B cell (primary cell): ENCODE data around the gene ADAMTS2. TPM values are rescaled to one million over a fixed set of nuclear protein-coding genes. Genes with fewer than 3 reads are reported as not detected.

ENCODE experiments used
- ATAC-seq: fragments of 200-7000 bp; cut with Tn5 transposase; one replicate; pipeline ENCODE4 v1.10.0; 2021; ENCODE audit warnings: low read depth, mild to moderate bottlenecking, moderate number of reproducible peaks, moderate library complexity
- CTCF ChIA-PET: fragments of 350-600 bp; sonication (Branson Sonifier 250); formaldehyde crosslinking; loops from one replicate; lab custom pipeline; 2021; ENCODE audit warnings: antibody characterized with exemption, inconsistent platforms; lab: Charles Lee
- POLR2A ChIA-PET: fragments of 350-600 bp; sonication (Branson Sonifier 250); formaldehyde crosslinking; loops from one replicate; lab custom pipeline; 2021; ENCODE audit warnings: antibody characterized with exemption; lab: Charles Lee
- DNase-seq: peaks from one replicate; pipeline ENCODE4 v3.0.0; 2013
- H2AFZ ChIP-seq: 2 replicates; pipeline ENCODE4 v1.6.1; 2012; ENCODE audit warnings: mild to moderate bottlenecking, low read depth, low read length; ENCODE audit not compliant: insufficient read depth, poor library complexity, severe bottlenecking
- H3K27ac ChIP-seq, 2 donors: 1 replicate in 1 of 2; 2 replicates in 1 of 2; pipeline ENCODE4 v1.5.1; 2012 to 2013; ENCODE audit warnings: low read length in 2 of 2, mild to moderate bottlenecking in 2 of 2, moderate library complexity in 1 of 2
- H3K27me3 ChIP-seq, 4 experiments: fragments of 200-600 bp in 1 of 4; sonication (generic) in 1 of 4; replicated peaks in 1 of 4; 1 replicate in 2 of 4; 2 replicates in 2 of 4; pipeline versions ENCODE4 v1.6.1 to v1.7.0; 2013 to 2016; ENCODE audit warnings: low read length in 3 of 4, mild to moderate bottlenecking in 2 of 4, mixed read lengths in 1 of 4, moderate library complexity in 1 of 4; ENCODE audit not compliant: insufficient read depth in 4 of 4, control insufficient read depth in 3 of 4; ENCODE audit errors: control extremely low read depth in 1 of 4
- H3K36me3 ChIP-seq, 2 experiments: replicated peaks in 1 of 2; 1 replicate in 1 of 2; 2 replicates in 1 of 2; pipeline versions ENCODE4 v1.6.1 to v1.7.1; 2013; ENCODE audit warnings: low read length in 1 of 2; ENCODE audit not compliant: insufficient read depth in 2 of 2, control insufficient read depth in 1 of 2; ENCODE audit errors: control extremely low read depth in 1 of 2, extremely low read depth in 1 of 2
- H3K4me1 ChIP-seq, 2 donors: fragments of 200-600 bp in 1 of 2; sonication (generic) in 1 of 2; 1 replicate in 1 of 2; 2 replicates in 1 of 2; pipeline versions ENCODE4 v1.5.1 to v1.6.1; 2013 to 2017; ENCODE audit warnings: low read length in 2 of 2; ENCODE audit not compliant: control insufficient read depth in 2 of 2, insufficient read depth in 2 of 2
- H3K4me2 ChIP-seq: replicated peaks from 2 replicates; pipeline ENCODE3; 2012; ENCODE audit warnings: mild to moderate bottlenecking, low read depth, low read length; ENCODE audit not compliant: poor library complexity, severe bottlenecking
- H3K4me3 ChIP-seq, 5 experiments: fragments of 200-600 bp in 1 of 5; sonication (generic) in 1 of 5; 1 replicate in 3 of 5; 2 replicates in 2 of 5; pipeline versions ENCODE4 v1.5.1 to v1.7.0; 2011 to 2016; ENCODE audit warnings: low read length in 4 of 5, mild to moderate bottlenecking in 4 of 5, low read depth in 2 of 5, control low read depth in 1 of 5, moderate library complexity in 1 of 5; ENCODE audit not compliant: insufficient read depth in 1 of 5; ENCODE audit errors: control extremely low read depth in 1 of 5, extremely low read depth in 1 of 5
- H3K79me2 ChIP-seq: fragments of 200-600 bp; sonication (generic); one replicate; pipeline ENCODE4 v1.6.0; 2016; ENCODE audit warnings: low read length; ENCODE audit not compliant: control insufficient read depth, insufficient read depth
- H3K9ac ChIP-seq: fragments of 200-600 bp; sonication (generic); 2 replicates; pipeline ENCODE4 v1.6.1; 2017; ENCODE audit warnings: mild to moderate bottlenecking, low read length, moderate library complexity
- H3K9me3 ChIP-seq, 3 donors: one replicate each; pipeline versions ENCODE4 v1.6.1 to v1.7.1; 2013; ENCODE audit warnings: low read length in 2 of 3; ENCODE audit not compliant: control insufficient read depth in 2 of 3, insufficient read depth in 1 of 3; ENCODE audit errors: control extremely low read depth in 1 of 3
- H4K20me1 ChIP-seq: 2 replicates; pipeline ENCODE4 v1.6.0; 2012; ENCODE audit warnings: mild to moderate bottlenecking, low read length; ENCODE audit not compliant: insufficient read depth, control insufficient read depth, poor library complexity, severe bottlenecking
- H3K27ac Mint-ChIP-seq: one replicate; pipeline ENCODE4 v1.8.0; 2021; ENCODE audit warnings: mixed read lengths
- H3K27me3 Mint-ChIP-seq: one replicate; pipeline ENCODE4 v1.8.0; 2021; ENCODE audit warnings: mixed read lengths
- H3K4me1 Mint-ChIP-seq: one replicate; pipeline ENCODE4 v1.8.0; 2021; ENCODE audit warnings: mixed read lengths
- H3K4me3 Mint-ChIP-seq: one replicate; pipeline ENCODE4 v1.8.0; 2021; ENCODE audit warnings: mixed read lengths
- H3K9me3 Mint-ChIP-seq: one replicate; pipeline ENCODE4 v1.8.0; 2022; ENCODE audit warnings: mixed read lengths; ENCODE audit not compliant: insufficient read depth
- EZH2 ChIP-seq: IDR thresholded peaks from 2 replicates; pipeline ENCODE4 v1.6.1; 2012; ENCODE audit warnings: borderline replicate concordance, low read depth, mild to moderate bottlenecking, moderate library complexity, low read length; ENCODE audit not compliant: insufficient read depth, poor library complexity, severe bottlenecking
- WGBS: methylation state at CpG from one replicate; pipeline ENCODE4 v1.1.5; 2013; ENCODE audit warnings: missing lambda C conversion rate; ENCODE audit not compliant: insufficient coverage; 5-methylcytosine and 5-hydroxymethylcytosine counted together
- intact Hi-C: fragments of 100-400 bp; cut with micrococcal nuclease; formaldehyde crosslinking; loops from one replicate; pipeline ENCODE4 v1.10.0; 2022
- polyA plus RNA-seq: library from polyadenylated mRNA; depleted of rRNA; stranded (reverse); fragments of >200 nt; gene quantifications from 2 replicates; pipeline ENCODE4 v1.2.3, GENCODE V29; 2012
- total RNA-seq, 2 donors: library from RNA; stranded (reverse); fragments of 120-200 nt in 1 of 2; gene quantifications; 1 replicate in 1 of 2; 2 replicates in 1 of 2; pipeline versions ENCODE4 v1.2.3 to v1.2.4, GENCODE V29; 2013 to 2022
- TF ChIP-seq, protein P1 (sequence below): fragments of 200-600 bp; IDR thresholded peaks from one replicate; pipeline ENCODE4 v1.8.0; 2022; ENCODE audit warnings: antibody characterized with exemption, mild to moderate bottlenecking

Gene ADAMTS2
- total and polyA plus RNA-seq, 2 donors (not counting 1 experiment from before 2014, with no cell fraction given): not detected

DNA sequence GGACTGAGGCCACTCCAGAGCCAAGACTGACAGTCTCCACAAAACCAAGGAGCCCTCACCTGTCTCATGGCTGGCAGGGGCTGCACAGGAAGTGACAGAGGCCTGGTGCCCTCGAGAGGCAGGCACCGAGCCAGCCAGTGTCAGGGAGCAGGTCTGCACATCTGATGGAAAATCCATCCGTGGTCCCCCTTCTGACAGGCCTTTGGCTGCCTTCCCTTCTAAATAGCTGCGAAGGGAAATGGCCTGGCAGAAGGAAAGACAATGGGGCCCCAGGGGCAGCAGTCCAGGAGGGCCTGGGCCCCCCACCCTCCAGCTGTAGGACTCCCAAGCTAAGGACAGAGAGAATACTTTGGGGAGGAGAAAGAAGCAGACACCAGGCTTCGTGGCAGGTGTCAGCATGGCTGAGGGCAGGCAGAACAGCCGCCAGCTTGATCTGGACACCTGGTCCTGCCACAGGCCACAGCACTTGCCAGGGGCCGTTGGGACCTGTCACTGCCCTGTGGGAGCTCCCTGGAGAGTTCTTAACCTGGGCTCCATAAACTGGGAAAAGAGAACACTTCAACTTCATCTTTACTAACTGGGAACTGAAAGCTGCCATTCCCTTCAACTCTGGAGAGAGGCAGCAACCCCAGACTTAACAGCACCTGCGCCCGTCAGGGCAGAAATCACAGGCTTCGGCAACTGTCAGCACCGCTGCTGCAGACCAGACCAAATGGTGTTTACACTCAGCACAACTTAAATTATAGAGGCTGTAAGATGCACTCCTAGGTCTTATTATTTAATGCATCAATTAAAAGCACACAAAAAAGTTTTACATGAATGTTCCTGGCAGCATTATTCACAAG lies 22.0 kb downstream of the ADAMTS2 start:
- Histone ChIP-seq H3K79me2 (no peaks in the 10 kb centered on the region), H3K27me3 (no peaks in the 10 kb centered on the region), H3K36me3 (no peaks in the 10 kb centered on the region), H2AFZ (no peak overlapping the region), H3K4me2 (no peak overlapping the region), H3K9me3 (no peaks in the 10 kb centered on the region), H3K4me1 (no peaks in the 10 kb centered on the region), H3K9ac (no peak overlapping the region), H3K27ac (no peak overlapping the region), H4K20me1 (no peaks in the 10 kb centered on the region), H3K4me3 (no peak overlapping the region)
- CTCF ChIA-PET: no interaction called here
- WGBS: 41% methylated on average over 7 of the region's 11 CpGs
- DNase-seq: no peak
- TF ChIP-seq, protein P1, sequence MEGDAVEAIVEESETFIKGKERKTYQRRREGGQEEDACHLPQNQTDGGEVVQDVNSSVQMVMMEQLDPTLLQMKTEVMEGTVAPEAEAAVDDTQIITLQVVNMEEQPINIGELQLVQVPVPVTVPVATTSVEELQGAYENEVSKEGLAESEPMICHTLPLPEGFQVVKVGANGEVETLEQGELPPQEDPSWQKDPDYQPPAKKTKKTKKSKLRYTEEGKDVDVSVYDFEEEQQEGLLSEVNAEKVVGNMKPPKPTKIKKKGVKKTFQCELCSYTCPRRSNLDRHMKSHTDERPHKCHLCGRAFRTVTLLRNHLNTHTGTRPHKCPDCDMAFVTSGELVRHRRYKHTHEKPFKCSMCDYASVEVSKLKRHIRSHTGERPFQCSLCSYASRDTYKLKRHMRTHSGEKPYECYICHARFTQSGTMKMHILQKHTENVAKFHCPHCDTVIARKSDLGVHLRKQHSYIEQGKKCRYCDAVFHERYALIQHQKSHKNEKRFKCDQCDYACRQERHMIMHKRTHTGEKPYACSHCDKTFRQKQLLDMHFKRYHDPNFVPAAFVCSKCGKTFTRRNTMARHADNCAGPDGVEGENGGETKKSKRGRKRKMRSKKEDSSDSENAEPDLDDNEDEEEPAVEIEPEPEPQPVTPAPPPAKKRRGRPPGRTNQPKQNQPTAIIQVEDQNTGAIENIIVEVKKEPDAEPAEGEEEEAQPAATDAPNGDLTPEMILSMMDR: no peak
- TF ChIP-seq EZH2: no peak
- intact Hi-C loops: no loop called here
- Mint-ChIP-seq H3K27ac (no peak overlapping the region), H3K4me1 (no peaks in the 10 kb centered on the region), H3K4me3 (no peak overlapping the region), H3K9me3 (no peaks in the 10 kb centered on the region), H3K27me3 (peaks cover 3% of the 10 kb centered on the region)
- POLR2A ChIA-PET: no interaction called here
- ATAC-seq: no peak
